Measurements from ENCODE around the gene TP53.

DNA sequence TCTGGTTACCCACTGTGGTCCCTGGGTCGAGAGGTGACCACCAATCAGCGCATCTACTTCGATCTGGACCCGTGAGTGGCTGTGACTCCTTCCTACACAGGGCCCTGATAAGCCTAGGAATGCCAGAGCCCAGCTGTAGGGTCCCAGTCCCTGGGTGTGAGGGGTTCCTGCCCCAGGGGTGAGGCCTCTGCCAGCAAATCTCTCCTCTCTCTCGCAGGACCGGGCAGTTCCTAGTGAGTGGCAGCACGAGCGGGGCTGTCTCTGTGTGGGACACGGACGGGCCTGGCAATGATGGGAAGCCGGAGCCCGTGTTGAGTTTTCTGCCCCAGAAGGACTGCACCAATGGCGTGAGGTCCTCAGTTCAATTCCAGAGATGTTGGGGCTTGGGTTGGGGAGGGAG is 15.5 kb upstream of the TP53 start:
- TF ChIP-seq, protein P1, sequence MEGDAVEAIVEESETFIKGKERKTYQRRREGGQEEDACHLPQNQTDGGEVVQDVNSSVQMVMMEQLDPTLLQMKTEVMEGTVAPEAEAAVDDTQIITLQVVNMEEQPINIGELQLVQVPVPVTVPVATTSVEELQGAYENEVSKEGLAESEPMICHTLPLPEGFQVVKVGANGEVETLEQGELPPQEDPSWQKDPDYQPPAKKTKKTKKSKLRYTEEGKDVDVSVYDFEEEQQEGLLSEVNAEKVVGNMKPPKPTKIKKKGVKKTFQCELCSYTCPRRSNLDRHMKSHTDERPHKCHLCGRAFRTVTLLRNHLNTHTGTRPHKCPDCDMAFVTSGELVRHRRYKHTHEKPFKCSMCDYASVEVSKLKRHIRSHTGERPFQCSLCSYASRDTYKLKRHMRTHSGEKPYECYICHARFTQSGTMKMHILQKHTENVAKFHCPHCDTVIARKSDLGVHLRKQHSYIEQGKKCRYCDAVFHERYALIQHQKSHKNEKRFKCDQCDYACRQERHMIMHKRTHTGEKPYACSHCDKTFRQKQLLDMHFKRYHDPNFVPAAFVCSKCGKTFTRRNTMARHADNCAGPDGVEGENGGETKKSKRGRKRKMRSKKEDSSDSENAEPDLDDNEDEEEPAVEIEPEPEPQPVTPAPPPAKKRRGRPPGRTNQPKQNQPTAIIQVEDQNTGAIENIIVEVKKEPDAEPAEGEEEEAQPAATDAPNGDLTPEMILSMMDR (IDR thresholded peaks at IDR 0.05; ENCODE audit: insufficient read depth, low read length): no peak
- TF ChIP-seq, protein P2, sequence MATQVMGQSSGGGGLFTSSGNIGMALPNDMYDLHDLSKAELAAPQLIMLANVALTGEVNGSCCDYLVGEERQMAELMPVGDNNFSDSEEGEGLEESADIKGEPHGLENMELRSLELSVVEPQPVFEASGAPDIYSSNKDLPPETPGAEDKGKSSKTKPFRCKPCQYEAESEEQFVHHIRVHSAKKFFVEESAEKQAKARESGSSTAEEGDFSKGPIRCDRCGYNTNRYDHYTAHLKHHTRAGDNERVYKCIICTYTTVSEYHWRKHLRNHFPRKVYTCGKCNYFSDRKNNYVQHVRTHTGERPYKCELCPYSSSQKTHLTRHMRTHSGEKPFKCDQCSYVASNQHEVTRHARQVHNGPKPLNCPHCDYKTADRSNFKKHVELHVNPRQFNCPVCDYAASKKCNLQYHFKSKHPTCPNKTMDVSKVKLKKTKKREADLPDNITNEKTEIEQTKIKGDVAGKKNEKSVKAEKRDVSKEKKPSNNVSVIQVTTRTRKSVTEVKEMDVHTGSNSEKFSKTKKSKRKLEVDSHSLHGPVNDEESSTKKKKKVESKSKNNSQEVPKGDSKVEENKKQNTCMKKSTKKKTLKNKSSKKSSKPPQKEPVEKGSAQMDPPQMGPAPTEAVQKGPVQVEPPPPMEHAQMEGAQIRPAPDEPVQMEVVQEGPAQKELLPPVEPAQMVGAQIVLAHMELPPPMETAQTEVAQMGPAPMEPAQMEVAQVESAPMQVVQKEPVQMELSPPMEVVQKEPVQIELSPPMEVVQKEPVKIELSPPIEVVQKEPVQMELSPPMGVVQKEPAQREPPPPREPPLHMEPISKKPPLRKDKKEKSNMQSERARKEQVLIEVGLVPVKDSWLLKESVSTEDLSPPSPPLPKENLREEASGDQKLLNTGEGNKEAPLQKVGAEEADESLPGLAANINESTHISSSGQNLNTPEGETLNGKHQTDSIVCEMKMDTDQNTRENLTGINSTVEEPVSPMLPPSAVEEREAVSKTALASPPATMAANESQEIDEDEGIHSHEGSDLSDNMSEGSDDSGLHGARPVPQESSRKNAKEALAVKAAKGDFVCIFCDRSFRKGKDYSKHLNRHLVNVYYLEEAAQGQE (IDR thresholded peaks at IDR 0.05; ENCODE audit: insufficient replicate concordance, low read depth): no peak
